DND-41 (cell line): ENCODE data around the gene CD82.

Experiments
- ATAC-seq: fragments of 200-7000 bp; cut with Tn5 transposase; 3 replicates; pipeline ENCODE4 v1.9.1; 2021; ENCODE audit warnings: low read depth; ENCODE audit not compliant: insufficient read depth
- DNase-seq: peaks from one replicate; pipeline ENCODE4 v3.0.0-alpha.2; 2020
- H2AFZ ChIP-seq: 2 replicates; pipeline ENCODE4 v1.6.0; 2012; ENCODE audit warnings: low read depth, low read length
- H3K27ac ChIP-seq: 2 replicates; pipeline ENCODE4 v1.5.1; 2012; ENCODE audit warnings: low read length, inconsistent platforms
- H3K27me3 ChIP-seq: fragments of 200-600 bp; sonication (generic); 2 replicates; pipeline ENCODE4 v1.6.0; 2012; ENCODE audit warnings: low read length, mild to moderate bottlenecking, inconsistent platforms; ENCODE audit not compliant: insufficient read depth, poor library complexity
- H3K36me3 ChIP-seq: 2 replicates; pipeline ENCODE4 v1.5.1; 2012; ENCODE audit warnings: low read length, inconsistent platforms; ENCODE audit not compliant: insufficient read depth
- H3K4me1 ChIP-seq: 2 replicates; pipeline ENCODE4 v1.5.1; 2012; ENCODE audit warnings: mild to moderate bottlenecking, low read length; ENCODE audit not compliant: insufficient read depth
- H3K4me2 ChIP-seq: 2 replicates; pipeline ENCODE4 v1.6.0; 2012; ENCODE audit warnings: mild to moderate bottlenecking, moderate library complexity, low read length, inconsistent platforms; ENCODE audit not compliant: insufficient read depth
- H3K4me3 ChIP-seq, 2 experiments: fragments of 200-600 bp in 1 of 2; shearing (Covaris generic) in 1 of 2; 2 replicates each; pipeline ENCODE4 v1.5.1; 2012 to 2016; ENCODE audit warnings: inconsistent platforms in 2 of 2, low read length in 2 of 2, mild to moderate bottlenecking in 2 of 2, low read depth in 1 of 2, moderate library complexity in 1 of 2
- H3K79me2 ChIP-seq: 2 replicates; pipeline ENCODE4 v1.6.0; 2012; ENCODE audit warnings: low read length, inconsistent platforms; ENCODE audit not compliant: insufficient read depth
- H3K9ac ChIP-seq: 2 replicates; pipeline ENCODE4 v1.6.0; 2012; ENCODE audit warnings: low read depth, mild to moderate bottlenecking, inconsistent platforms, low read length, moderate library complexity
- H3K9me3 ChIP-seq: 2 replicates; pipeline ENCODE4 v1.5.1; 2012; ENCODE audit warnings: low read length, moderate library complexity, mild to moderate bottlenecking, inconsistent platforms; ENCODE audit not compliant: insufficient read depth, severe bottlenecking
- H4K20me1 ChIP-seq: 2 replicates; pipeline ENCODE4 v1.6.0; 2012; ENCODE audit warnings: low read length; ENCODE audit not compliant: insufficient read depth
- EZH2 ChIP-seq: IDR thresholded peaks from 3 replicates; pipeline ENCODE4 v1.6.1; 2012; ENCODE audit warnings: borderline replicate concordance, low read depth, mild to moderate bottlenecking, moderate library complexity, low read length, inconsistent platforms; ENCODE audit not compliant: severe bottlenecking
- TF ChIP-seq, protein P1 (sequence below): IDR thresholded peaks from 2 replicates; pipeline ENCODE4 v1.5.1; 2012; ENCODE audit warnings: borderline replicate concordance, low read length, moderate library complexity, mild to moderate bottlenecking; ENCODE audit not compliant: poor library complexity, severe bottlenecking; ENCODE audit errors: extremely low read depth

The CD82 gene

DNA sequence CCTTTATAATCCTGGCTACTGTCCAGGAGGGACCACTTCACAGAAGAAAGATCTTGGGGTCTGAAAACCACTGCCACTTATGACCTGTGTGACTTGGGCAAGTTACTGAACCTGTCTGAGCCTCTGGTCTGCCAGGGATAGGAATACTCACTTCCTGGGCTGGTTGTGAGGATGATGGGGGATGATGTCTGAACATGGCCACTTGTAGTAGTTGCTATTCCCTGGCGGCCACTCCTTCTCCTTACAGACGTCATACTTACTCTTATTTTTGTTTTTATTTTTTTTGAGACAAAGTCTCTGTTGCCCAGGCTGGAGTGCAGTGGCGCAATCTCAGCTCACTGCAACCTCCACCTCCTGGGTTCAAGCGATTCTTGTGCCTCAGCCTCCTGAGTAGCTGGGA, 26.1 kb downstream of the CD82 start:
- H3K4me1 ChIP-seq = peaks cover 10% of the 10 kb centered on the region
- no peak overlapping the region for H2AFZ ChIP-seq
- no peaks in the 10 kb centered on the region for H3K27me3 ChIP-seq
- H3K4me3 ChIP-seq = no peak overlapping the region
- no peak overlapping the region for H3K27ac ChIP-seq
- H3K9me3 ChIP-seq = no peaks in the 10 kb centered on the region
- H3K36me3 ChIP-seq = peaks cover 82% of the 10 kb centered on the region
- H3K4me2 ChIP-seq = no peak overlapping the region
- H3K9ac ChIP-seq = no peak overlapping the region
- no peak for DNase-seq
- peaks cover 58% of the 10 kb centered on the region for H4K20me1 ChIP-seq
- H3K79me2 ChIP-seq = peaks cover 18% of the 10 kb centered on the region; the same call in 1 of the 2 replicates
- TF ChIP-seq, protein P1, sequence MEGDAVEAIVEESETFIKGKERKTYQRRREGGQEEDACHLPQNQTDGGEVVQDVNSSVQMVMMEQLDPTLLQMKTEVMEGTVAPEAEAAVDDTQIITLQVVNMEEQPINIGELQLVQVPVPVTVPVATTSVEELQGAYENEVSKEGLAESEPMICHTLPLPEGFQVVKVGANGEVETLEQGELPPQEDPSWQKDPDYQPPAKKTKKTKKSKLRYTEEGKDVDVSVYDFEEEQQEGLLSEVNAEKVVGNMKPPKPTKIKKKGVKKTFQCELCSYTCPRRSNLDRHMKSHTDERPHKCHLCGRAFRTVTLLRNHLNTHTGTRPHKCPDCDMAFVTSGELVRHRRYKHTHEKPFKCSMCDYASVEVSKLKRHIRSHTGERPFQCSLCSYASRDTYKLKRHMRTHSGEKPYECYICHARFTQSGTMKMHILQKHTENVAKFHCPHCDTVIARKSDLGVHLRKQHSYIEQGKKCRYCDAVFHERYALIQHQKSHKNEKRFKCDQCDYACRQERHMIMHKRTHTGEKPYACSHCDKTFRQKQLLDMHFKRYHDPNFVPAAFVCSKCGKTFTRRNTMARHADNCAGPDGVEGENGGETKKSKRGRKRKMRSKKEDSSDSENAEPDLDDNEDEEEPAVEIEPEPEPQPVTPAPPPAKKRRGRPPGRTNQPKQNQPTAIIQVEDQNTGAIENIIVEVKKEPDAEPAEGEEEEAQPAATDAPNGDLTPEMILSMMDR = no peak
- TF ChIP-seq EZH2 = no peak
- no peak for ATAC-seq

DNA sequence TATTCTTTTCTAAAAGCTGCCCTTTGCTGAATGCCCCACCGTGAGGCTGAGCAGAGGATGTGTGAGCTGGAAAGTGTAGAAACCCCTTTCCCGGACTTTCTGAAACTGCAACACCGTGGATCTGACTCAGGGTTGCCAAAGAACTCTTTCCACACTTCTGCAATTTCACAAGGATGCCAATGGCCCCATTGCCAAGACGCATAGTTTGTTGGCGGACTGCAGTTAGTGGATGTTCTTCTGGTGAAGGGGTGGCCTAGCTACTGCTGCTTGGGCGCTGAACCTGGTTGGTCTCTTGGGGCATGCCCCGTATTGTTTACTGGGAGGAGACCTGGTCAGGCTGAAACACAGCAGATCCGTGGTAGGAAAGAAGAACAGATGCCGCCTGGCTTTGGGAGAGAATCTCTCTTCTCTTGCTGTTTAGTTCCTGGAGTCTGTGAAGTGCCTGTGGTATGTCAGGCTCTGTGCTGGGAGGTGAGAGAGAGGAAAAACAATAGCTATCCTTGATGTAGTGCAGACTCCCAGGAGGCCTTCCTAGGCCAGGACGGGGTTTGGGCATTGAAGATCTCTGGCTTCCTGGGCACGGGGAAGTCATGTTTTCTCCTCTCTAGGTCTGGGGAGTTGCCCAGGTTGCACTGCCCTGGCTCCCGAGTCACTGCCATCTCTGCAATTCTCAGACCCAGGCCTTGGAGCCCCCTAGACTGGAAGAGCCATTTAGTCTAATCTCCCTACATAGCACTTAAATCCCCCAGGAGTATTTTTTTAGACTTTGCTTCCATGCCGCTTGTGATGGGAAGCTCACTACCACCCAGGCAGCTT, 26.9 kb downstream of the CD82 start:
- no peak overlapping the region for H3K4me2 ChIP-seq
- H2AFZ ChIP-seq = no peak overlapping the region
- H3K27me3 ChIP-seq = no peaks in the 10 kb centered on the region
- H3K4me1 ChIP-seq = peaks cover 17% of the 10 kb centered on the region
- H4K20me1 ChIP-seq = peaks cover 58% of the 10 kb centered on the region
- ATAC-seq = no peak
- H3K36me3 ChIP-seq = peaks cover 82% of the 10 kb centered on the region
- TF ChIP-seq EZH2 = no peak
- TF ChIP-seq, protein P1 = no peak
- DNase-seq = no peak
- no peaks in the 10 kb centered on the region for H3K9me3 ChIP-seq
- peaks cover 15% of the 10 kb centered on the region; the same call in 1 of the 2 replicates for H3K79me2 ChIP-seq
- H3K9ac ChIP-seq = no peak overlapping the region
- H3K4me3 ChIP-seq = no peak overlapping the region
- H3K27ac ChIP-seq = 0 out of 2 replicates have a peak overlapping the region, but pooled peaks have one; percentile 18

DNA sequence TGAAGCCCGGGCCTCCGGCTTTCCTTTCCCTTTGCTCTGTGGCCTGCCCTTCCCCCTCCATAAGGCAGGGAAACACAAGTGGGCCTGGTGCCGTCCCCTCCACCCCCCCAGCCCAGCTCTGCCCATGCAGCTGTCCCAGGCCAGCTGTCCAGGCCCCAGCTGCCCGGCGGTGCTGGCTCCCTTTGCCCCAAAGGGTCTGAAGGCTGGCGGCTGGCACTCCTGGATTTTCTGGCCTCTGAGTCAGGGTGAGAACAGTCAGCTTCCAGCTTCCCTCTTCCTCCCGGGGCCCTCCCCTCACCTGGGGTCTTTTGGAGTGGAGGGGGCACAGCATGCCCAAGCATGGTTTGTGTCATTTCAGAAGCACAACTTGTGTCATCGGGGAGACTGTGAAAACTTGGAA, 27.8 kb downstream of the CD82 start:
- Histone ChIP-seq H3K9ac (no peak overlapping the region), H3K4me3 (no peak overlapping the region), H3K79me2 (peaks cover 15% of the 10 kb centered on the region; the same call in 1 of the 2 replicates), H4K20me1 (peaks cover 59% of the 10 kb centered on the region), H3K4me2 (no peak overlapping the region), H3K27ac (no peak overlapping the region), H2AFZ (no peak overlapping the region), H3K4me1 (peaks cover 17% of the 10 kb centered on the region), H3K36me3 (peaks cover 79% of the 10 kb centered on the region), H3K9me3 (no peaks in the 10 kb centered on the region), H3K27me3 (no peaks in the 10 kb centered on the region)
- ATAC-seq (no peak), DNase-seq (no peak)
- TF ChIP-seq, protein P1 = no peak
- TF ChIP-seq EZH2 = no peak
